GM12878 (cell line): ENCODE results near the gene NPLOC4. TPM values are rescaled to one million over a fixed set of nuclear protein-coding genes. Genes with fewer than 3 reads are reported as not detected.

ENCODE experiments used
- ATAC-seq: fragments of 200-7000 bp; cut with Tn5 transposase; 3 replicates; pipeline ENCODE4 v1.9.1; 2020; ENCODE audit warnings: mild to moderate bottlenecking, moderate library complexity
- BruUV-seq: library from RNA; stranded (reverse); fragments of 400-500 nt; replicated peaks from 2 replicates; lab custom pipeline; 2021; lab: Mats Ljungman, UMichigan
- CTCF ChIA-PET: fragments of 300-600 bp; sonication (Branson Sonifier 250); formaldehyde crosslinking; extraction: SDS; loops from one replicate; lab custom pipeline; 2021; ENCODE audit warnings: inconsistent platforms; lab: Yijun Ruan, JAX
- POLR2A ChIA-PET: fragments of 350-600 bp; formaldehyde crosslinking; extraction: SDS; loops from one replicate; lab custom pipeline; 2021; ENCODE audit warnings: inconsistent platforms; lab: Charles Lee
- RAD21 ChIA-PET: fragments of 300-600 bp; sonication (Branson Sonifier 250); formaldehyde crosslinking; loops from one replicate; lab custom pipeline; 2023; ENCODE audit warnings: antibody characterized with exemption; ENCODE audit not compliant: unreplicated experiment; lab: Charles Lee
- SMC1A ChIA-PET: fragments of 300-600 bp; sonication (Branson Sonifier 250); formaldehyde crosslinking; loops from one replicate; lab custom pipeline; 2023; ENCODE audit not compliant: unreplicated experiment, uncharacterized antibody; lab: Charles Lee
- DNase-seq: peaks from one replicate; pipeline ENCODE4 v3.0.0-alpha.2; 2011; ENCODE audit warnings: low read depth, low spot score
- FAIRE-seq: peaks from 3 replicates; lab custom pipeline; 2011; peaks lifted over from hg19 to GRCh38; lab: Jason Lieb, UNC
- H2AFZ ChIP-seq: 2 replicates; pipeline ENCODE4 v1.6.0; 2011; ENCODE audit warnings: low read depth, low read length, control low read depth; ENCODE audit not compliant: control insufficient read depth
- H3K27ac ChIP-seq: 2 replicates; pipeline ENCODE4 v1.5.1; 2011; ENCODE audit warnings: control low read depth; ENCODE audit not compliant: control insufficient read depth, insufficient read depth
- H3K27me3 ChIP-seq, 2 experiments: replicated peaks in 1 of 2; 2 replicates each; pipeline versions ENCODE4 v1.6.0 to v1.6.1; 2011; ENCODE audit warnings: low read length in 1 of 2; ENCODE audit not compliant: control insufficient read depth in 2 of 2, insufficient read depth in 2 of 2
- H3K36me3 ChIP-seq, 2 experiments: 2 replicates each; pipeline ENCODE4 v1.5.1; 2011; ENCODE audit warnings: low read length in 1 of 2; ENCODE audit not compliant: control insufficient read depth in 2 of 2, insufficient read depth in 2 of 2
- H3K4me1 ChIP-seq: 2 replicates; pipeline ENCODE4 v1.6.1; 2011; ENCODE audit warnings: mild to moderate bottlenecking, low read length, moderate library complexity, mixed read lengths; ENCODE audit not compliant: control insufficient read depth, insufficient read depth
- H3K4me2 ChIP-seq: 2 replicates; pipeline ENCODE4 v1.6.0; 2011; ENCODE audit warnings: control low read depth; ENCODE audit not compliant: control insufficient read depth, insufficient read depth
- H3K4me3 ChIP-seq: fragments of 200-600 bp; sonication (generic); 2 replicates; pipeline ENCODE4 v1.5.1; 2016
- H3K79me2 ChIP-seq: 2 replicates; pipeline ENCODE4 v1.6.0; 2011; ENCODE audit warnings: low read length; ENCODE audit not compliant: control insufficient read depth, insufficient read depth
- H3K9ac ChIP-seq: 2 replicates; pipeline ENCODE4 v1.8.0; 2011; ENCODE audit warnings: low read length, control low read depth, mixed read lengths; ENCODE audit not compliant: control insufficient read depth, insufficient read depth
- H3K9me3 ChIP-seq: replicated peaks from 3 replicates; pipeline ENCODE4 v1.5.1; 2011; ENCODE audit warnings: mild to moderate bottlenecking, low read length; ENCODE audit not compliant: control insufficient read depth, insufficient read depth
- H4K20me1 ChIP-seq: 2 replicates; pipeline ENCODE4 v1.6.0; 2011; ENCODE audit not compliant: control insufficient read depth, insufficient read depth
- BCL3 ChIP-seq: IDR thresholded peaks from 2 replicates; pipeline ENCODE4 v1.6.1; 2011; ENCODE audit warnings: borderline replicate concordance, low read depth, mild to moderate bottlenecking, moderate library complexity, low read length; ENCODE audit not compliant: insufficient read depth, poor library complexity, severe bottlenecking
- CBX5 ChIP-seq: sonication (generic); IDR thresholded peaks from 2 replicates; pipeline ENCODE4 v1.6.1; 2016; ENCODE audit warnings: low read depth, moderate library complexity, mild to moderate bottlenecking, inconsistent platforms
- CTCF ChIP-seq, 3 experiments: IDR thresholded peaks in 2 of 3; conservative IDR thresholded peaks in 1 of 3; 2 replicates each; pipeline ENCODE4 v1.5.1; 2011; ENCODE audit warnings: low read depth in 3 of 3, low read length in 3 of 3, mild to moderate bottlenecking in 3 of 3, control low read depth in 2 of 3, moderate library complexity in 2 of 3, inconsistent platforms in 1 of 3, mixed read lengths in 1 of 3; ENCODE audit not compliant: control insufficient read depth in 2 of 3, insufficient read depth in 1 of 3; ENCODE audit errors: extremely low read depth in 1 of 3
- E4F1 ChIP-seq: fragments of 450-650 bp; IDR thresholded peaks from 2 replicates; pipeline ENCODE4 v1.6.1; 2018; ENCODE audit warnings: borderline replicate concordance, mild to moderate bottlenecking; ENCODE audit not compliant: partially characterized antibody
- MTA3 ChIP-seq: IDR thresholded peaks from 2 replicates; pipeline ENCODE4 v1.6.1; 2012; ENCODE audit warnings: low read length, inconsistent platforms, borderline replicate concordance
- NR2C2 ChIP-seq: IDR thresholded peaks from 2 replicates; pipeline ENCODE4 v1.6.1; 2011; ENCODE audit warnings: borderline replicate concordance, low read depth; ENCODE audit not compliant: control insufficient read depth, insufficient read length
- PAX5 ChIP-seq: IDR thresholded peaks from 2 replicates; pipeline ENCODE4 v1.6.1; 2011; ENCODE audit warnings: low read depth, low read length, borderline replicate concordance
- POU2F2 ChIP-seq: IDR thresholded peaks from 3 replicates; pipeline ENCODE4 v1.6.1; 2011; ENCODE audit warnings: low read depth, mild to moderate bottlenecking, low read length, borderline replicate concordance
- RAD21 ChIP-seq: IDR thresholded peaks from 2 replicates; pipeline ENCODE4 v1.6.1; 2011; ENCODE audit warnings: mild to moderate bottlenecking, low read depth, low read length, moderate library complexity; ENCODE audit not compliant: insufficient read depth
- SMAD5 ChIP-seq: IDR thresholded peaks from 2 replicates; pipeline ENCODE4 v1.6.1; 2016; ENCODE audit warnings: antibody characterized with exemption, low read depth
- SMC3 ChIP-seq: IDR thresholded peaks from 2 replicates; pipeline ENCODE4 v1.6.1; 2011; ENCODE audit warnings: low read length, improper control_type of control experiment, borderline replicate concordance
- STAT3 ChIP-seq: IDR thresholded peaks from 2 replicates; pipeline ENCODE4 v1.6.1; 2011; ENCODE audit warnings: low read depth, low read length, improper control_type of control experiment
- ZBTB33 ChIP-seq: fragments of 450-650 bp; IDR thresholded peaks from 2 replicates; pipeline ENCODE4 v1.6.1; 2017; ENCODE audit warnings: mild to moderate bottlenecking
- WGBS: methylation state at CpG from one replicate; pipeline ENCODE4 v1.1.6; 2016; ENCODE audit warnings: low lambda C conversion rate; ENCODE audit not compliant: insufficient replicate concordance, insufficient coverage; ENCODE audit errors: missing lambda C conversion rate; 5-methylcytosine and 5-hydroxymethylcytosine counted together
- in situ Hi-C: fragments of 300-500 bp; cut with MboI; formaldehyde crosslinking; loops from 9 replicates; pipeline ENCODE4 v1.14.3; 2018; ENCODE audit warnings: mixed read lengths
- intact Hi-C: fragments of 100-400 bp; cut with micrococcal nuclease; formaldehyde crosslinking; loops from one replicate; pipeline ENCODE4 v1.14.2; 2022; ENCODE audit not compliant: unreplicated experiment
- polyA plus RNA-seq, 11 experiments: library from polyadenylated mRNA; depleted of rRNA in 4 of 11; unstranded in 6 of 11; stranded (reverse) in 5 of 11; fragments of >200 nt; fragmentation: Nextera tagmentation in 4 of 11; fragmentation: Illumina TruSeq in 1 of 11; extraction: Ambion mirVana in 4 of 11; extraction: Trizol in 1 of 11; gene quantifications; 1 replicate in 1 of 11; 2 replicates in 10 of 11; pipeline versions ENCODE4 v1.2.1 to v1.2.3, GENCODE V29; 2011 to 2016; ENCODE audit warnings: inconsistent platforms in 2 of 11, missing spikeins in 2 of 11, low read depth in 1 of 11
- total RNA-seq, 4 experiments: library from RNA; depleted of rRNA in 3 of 4; stranded (reverse); fragments of >200 nt in 3 of 4; fragmentation: Illumina TruSeq in 1 of 4; extraction: Trizol in 1 of 4; gene quantifications; 2 replicates each; pipeline versions ENCODE4 v1.2.1 to v1.2.3, GENCODE V29; 2013 to 2021

NPLOC4 gene
- total and polyA plus RNA-seq, 10 of the 15 experiments (the other 5 are each of a cell fraction or from before 2014, with no cell fraction given) = 1.5 to 83.7 (median 45.8) TPM

- TF ChIP-seq BCL3 (peak; percentile 45), NR2C2 (no peak), STAT3 (no peak), SMAD5 (no peak), ZBTB33 (no peak), CBX5 (no peak), MTA3 (0 out of 2 replicates have a peak, but pooled peaks have one; percentile 25)
Observed at GRCh38 chr17:81537856-81538555, 98.9 kb downstream of the NPLOC4 start (continued).

GRCh38 chr17:81537343-81537855 is 99.5 kb downstream of the NPLOC4 start:
- Histone ChIP-seq H3K4me3 (no peak overlapping the region), H3K4me1 (no peaks in the 10 kb centered on the region), H3K27ac (no peak overlapping the region), H3K4me2 (no peak overlapping the region), H3K79me2 (no peaks in the 10 kb centered on the region), H3K36me3 (peaks cover 0 to 3% of the 10 kb centered on the region in 2 experiments; a peak in 2 of 4 replicates), H3K9ac (no peak overlapping the region), H3K9me3 (no peaks in the 10 kb centered on the region), H2AFZ (no peak overlapping the region), H4K20me1 (no peaks in the 10 kb centered on the region), H3K27me3 (no peaks in the 10 kb centered on the region; a peak in 2 of 4 replicates)
- no peak for DNase-seq
- ChIA-PET POLR2A (no interaction called here), CTCF (interaction anchor here (1.5 to 2.2 kb wide), 2 partner anchors 19 to 53 kb away, joined by 4 to 5 read pairs; no protein-coding TSS in a partner anchor), SMC1A (no interaction called here), RAD21 (interaction anchor here (0.8 to 1.0 kb wide), 2 partner anchors 22 to 246 kb away, joined by 3 read pairs; no protein-coding TSS in a partner anchor)
- 8% methylated on average over 14 of the region's 17 CpGs for WGBS
- no peak for FAIRE-seq
- no TSS peak for BruUV-seq
- peak; percentile 75 for ATAC-seq
- intact Hi-C loops = no loop called here
- in situ Hi-C loops = no loop called here
- TF ChIP-seq CTCF (IDR thresholded peaks at IDR 0.05 in 2 of 3, conservative IDR thresholded peaks at IDR 0.05 in 1 of 3; ENCODE audit: control insufficient read depth in 2 of 3, extremely low read depth in 1 of 3, insufficient read depth in 1 of 3, low read depth in 3 of 3, low read length in 3 of 3) (peak; percentile 42 to 77 (median 59); a peak in 5 of 6 replicates), POU2F2 (0 out of 3 replicates have a peak, but pooled peaks have one; percentile 5), E4F1 (no peak), SMC3 (peak; percentile 37; the same call in 1 of the 2 replicates), PAX5 (peak; percentile 44; the same call in 1 of the 2 replicates), RAD21 (peak; percentile 49)
